Trophoblast cell (in vitro differentiated cells and primary cell): Measurements from ENCODE around the gene FGFR4.

ENCODE experiments used
- DNase-seq, 2 donors: peaks; one replicate each; pipeline ENCODE4 v3.0.0-alpha.2; 2016
- H2AFZ ChIP-seq: 2 replicates; pipeline ENCODE4 v1.6.1; 2013; ENCODE audit warnings: low read length, moderate library complexity, mild to moderate bottlenecking; ENCODE audit not compliant: insufficient read depth, poor library complexity
- H2AK5ac ChIP-seq: 2 replicates; pipeline ENCODE4 v1.6.1; 2013; ENCODE audit warnings: mild to moderate bottlenecking, low read length
- H2BK120ac ChIP-seq: 2 replicates; pipeline ENCODE4 v1.6.1; 2013; ENCODE audit warnings: low read length, mild to moderate bottlenecking, moderate library complexity; ENCODE audit not compliant: insufficient read depth, poor library complexity
- H2BK12ac ChIP-seq: 2 replicates; pipeline ENCODE4 v1.6.1; 2013; ENCODE audit warnings: mild to moderate bottlenecking, low read length, moderate library complexity
- H2BK5ac ChIP-seq: 2 replicates; pipeline ENCODE4 v1.6.1; 2013; ENCODE audit warnings: low read length, low read depth, moderate library complexity, mild to moderate bottlenecking; ENCODE audit not compliant: poor library complexity
- H3K14ac ChIP-seq: 2 replicates; pipeline ENCODE4 v1.6.1; 2013; ENCODE audit warnings: mild to moderate bottlenecking, low read length
- H3K18ac ChIP-seq: 2 replicates; pipeline ENCODE4 v1.6.1; 2013; ENCODE audit warnings: mild to moderate bottlenecking, low read length
- H3K23ac ChIP-seq: 2 replicates; pipeline ENCODE4 v1.6.1; 2013; ENCODE audit warnings: low read length
- H3K27ac ChIP-seq: 2 replicates; pipeline ENCODE4 v1.5.1; 2013; ENCODE audit warnings: low read depth, mild to moderate bottlenecking, inconsistent platforms, low read length, moderate library complexity
- H3K27me3 ChIP-seq: 2 replicates; pipeline ENCODE4 v1.6.1; 2013; ENCODE audit warnings: inconsistent platforms, mild to moderate bottlenecking, low read length, moderate library complexity; ENCODE audit not compliant: insufficient read depth
- H3K36me3 ChIP-seq, 2 experiments: 1 replicate in 1 of 2; 2 replicates in 1 of 2; pipeline ENCODE4 v1.6.1; 2013; ENCODE audit warnings: low read length in 2 of 2, mild to moderate bottlenecking in 2 of 2, moderate library complexity in 1 of 2; ENCODE audit not compliant: insufficient read depth in 2 of 2, control insufficient read depth in 1 of 2
- H3K4ac ChIP-seq: 2 replicates; pipeline ENCODE4 v1.6.1; 2013; ENCODE audit warnings: low read depth, mild to moderate bottlenecking, low read length, moderate library complexity
- H3K4me1 ChIP-seq, 2 experiments: 1 replicate in 1 of 2; 2 replicates in 1 of 2; pipeline ENCODE4 v1.6.1; 2013; ENCODE audit warnings: low read length in 2 of 2, mild to moderate bottlenecking in 2 of 2, moderate library complexity in 1 of 2; ENCODE audit not compliant: insufficient read depth in 2 of 2, control insufficient read depth in 1 of 2
- H3K4me2 ChIP-seq: 2 replicates; pipeline ENCODE4 v1.6.1; 2013; ENCODE audit warnings: inconsistent platforms, mild to moderate bottlenecking, low read length, moderate library complexity
- H3K4me3 ChIP-seq: 2 replicates; pipeline ENCODE4 v1.5.1; 2013; ENCODE audit warnings: mild to moderate bottlenecking, low read depth, low read length, inconsistent platforms
- H3K79me1 ChIP-seq: one replicate; pipeline ENCODE4 v1.6.1; 2013; ENCODE audit warnings: low read length
- H3K79me2 ChIP-seq: 2 replicates; pipeline ENCODE4 v1.6.1; 2013; ENCODE audit warnings: low read length, mild to moderate bottlenecking; ENCODE audit not compliant: control insufficient read depth, insufficient read depth, poor library complexity
- H3K9ac ChIP-seq: 2 replicates; pipeline ENCODE4 v1.6.1; 2013; ENCODE audit warnings: mild to moderate bottlenecking, low read length
- H3K9me3 ChIP-seq: 2 replicates; pipeline ENCODE4 v1.6.1; 2013; ENCODE audit warnings: low read depth, mild to moderate bottlenecking, control low read depth, inconsistent platforms, low read length; ENCODE audit not compliant: insufficient read depth
- H4K12ac ChIP-seq: 2 replicates; pipeline ENCODE4 v1.6.1; 2013; ENCODE audit warnings: low read depth, mild to moderate bottlenecking, low read length, moderate library complexity
- H4K8ac ChIP-seq: 2 replicates; pipeline ENCODE4 v1.6.1; 2013; ENCODE audit warnings: low read depth, mild to moderate bottlenecking, low read length, moderate library complexity
- H4K91ac ChIP-seq: one replicate; pipeline ENCODE4 v1.6.1; 2013; ENCODE audit warnings: low read depth, mild to moderate bottlenecking, low read length, moderate library complexity
- WGBS: extraction: QIAGEN DNeasy Blood & Tissue Kit; methylation state at CpG from one replicate; pipeline ENCODE4 v1.1.7; 2013; ENCODE audit warnings: missing lambda C conversion rate; ENCODE audit not compliant: insufficient read length, insufficient coverage; ENCODE audit errors: extremely low coverage; 5-methylcytosine and 5-hydroxymethylcytosine counted together

FGFR4 gene

GRCh38 chr5:177066224-177066623 lies 20.5 kb upstream of the FGFR4 start:
- no CpG with 5 or more reads among the region's 2 CpGs for WGBS
- peaks cover 16% of the 10 kb centered on the region in 2 experiments for H3K36me3 ChIP-seq
- no peak overlapping the region for H4K8ac ChIP-seq
- H3K4me2 ChIP-seq, result no peak overlapping the region
- no peak overlapping the region for H2AFZ ChIP-seq
- no peak overlapping the region for H3K18ac ChIP-seq
- no peak overlapping the region for H3K27ac ChIP-seq
- no peaks in the 10 kb centered on the region for H3K27me3 ChIP-seq
- peaks cover 0 to 3% of the 10 kb centered on the region in 2 experiments for H3K4me1 ChIP-seq
- H3K23ac ChIP-seq, result no peak overlapping the region
- H3K9me3 ChIP-seq, result peaks cover 4% of the 10 kb centered on the region
- H2BK12ac ChIP-seq, result no peak overlapping the region
- H3K79me1 ChIP-seq, result no peaks in the 10 kb centered on the region
- DNase-seq, result no peak
- no peak overlapping the region for H2BK120ac ChIP-seq
- H2AK5ac ChIP-seq, result no peak overlapping the region
- no peak overlapping the region for H3K4me3 ChIP-seq
- no peak overlapping the region for H4K12ac ChIP-seq
- H4K91ac ChIP-seq, result no peak overlapping the region
- H2BK5ac ChIP-seq, result no peak overlapping the region
- no peak overlapping the region for H3K14ac ChIP-seq
- H3K79me2 ChIP-seq, result no peaks in the 10 kb centered on the region
- H3K4ac ChIP-seq, result no peak overlapping the region
- no peak overlapping the region for H3K9ac ChIP-seq

GRCh38 chr5:177067503-177067902 lies 19.2 kb upstream of the FGFR4 start:
- no peak overlapping the region for H3K14ac ChIP-seq
- H2BK5ac ChIP-seq, result no peak overlapping the region
- H2AFZ ChIP-seq, result no peak overlapping the region
- H3K27me3 ChIP-seq, result no peaks in the 10 kb centered on the region
- peaks cover 4% of the 10 kb centered on the region for H3K9me3 ChIP-seq
- H3K4me1 ChIP-seq, result peaks cover 0 to 6% of the 10 kb centered on the region in 2 experiments
- no peak overlapping the region for H3K18ac ChIP-seq
- no CpG with 5 or more reads among the region's 5 CpGs for WGBS
- no peak overlapping the region for H2BK12ac ChIP-seq
- H3K4ac ChIP-seq, result no peak overlapping the region
- no peak overlapping the region for H2BK120ac ChIP-seq
- H3K9ac ChIP-seq, result no peak overlapping the region
- peaks cover 13 to 16% of the 10 kb centered on the region in 2 experiments for H3K36me3 ChIP-seq
- H3K23ac ChIP-seq, result no peak overlapping the region
- no peak overlapping the region for H3K4me3 ChIP-seq
- H4K12ac ChIP-seq, result no peak overlapping the region
- H4K91ac ChIP-seq, result no peak overlapping the region
- H3K4me2 ChIP-seq, result no peak overlapping the region
- H3K79me2 ChIP-seq, result no peaks in the 10 kb centered on the region
- no peaks in the 10 kb centered on the region for H3K79me1 ChIP-seq
- H2AK5ac ChIP-seq, result no peak overlapping the region
- no peak overlapping the region for H3K27ac ChIP-seq
- DNase-seq, result peak; percentile 70 to 87
- no peak overlapping the region for H4K8ac ChIP-seq

GRCh38 chr5:177070536-177071191 lies 16.1 kb upstream of the FGFR4 start:
- Histone ChIP-seq H3K9ac (no peak overlapping the region), H3K79me2 (no peaks in the 10 kb centered on the region), H4K8ac (no peak overlapping the region), H4K12ac (no peak overlapping the region), H3K79me1 (no peaks in the 10 kb centered on the region), H3K4me1 (peaks cover 0 to 6% of the 10 kb centered on the region in 2 experiments), H3K23ac (no peak overlapping the region), H3K9me3 (no peaks in the 10 kb centered on the region), H2BK120ac (no peak overlapping the region), H3K14ac (no peak overlapping the region), H3K4me2 (no peak overlapping the region), H3K4me3 (no peak overlapping the region), H3K36me3 (peaks cover 0 to 1% of the 10 kb centered on the region in 2 experiments), H2BK5ac (no peak overlapping the region), H3K18ac (no peak overlapping the region), H3K27me3 (no peaks in the 10 kb centered on the region), H2AFZ (no peak overlapping the region), H4K91ac (no peak overlapping the region), H3K27ac (no peak overlapping the region), H3K4ac (no peak overlapping the region), H2BK12ac (no peak overlapping the region), H2AK5ac (no peak overlapping the region)
- no CpG with 5 or more reads among the region's 6 CpGs for WGBS
- no peak for DNase-seq

- DNase-seq, result peak; percentile 87 to 97
- H2BK5ac ChIP-seq, result no peak overlapping the region
- no peaks in the 10 kb centered on the region for H3K36me3 ChIP-seq
- H2BK12ac ChIP-seq, result no peak overlapping the region
- H2AFZ ChIP-seq, result no peak overlapping the region
- no peaks in the 10 kb centered on the region for H3K79me2 ChIP-seq
- H3K18ac ChIP-seq, result no peak overlapping the region
- H2BK120ac ChIP-seq, result no peak overlapping the region
- H3K4ac ChIP-seq, result no peak overlapping the region
- H4K91ac ChIP-seq, result no peak overlapping the region
- H3K4me2 ChIP-seq, result peak overlapping the region; percentile 3
- H3K9me3 ChIP-seq, result no peaks in the 10 kb centered on the region
- no peak overlapping the region for H2AK5ac ChIP-seq
- no peak overlapping the region for H3K9ac ChIP-seq
- no peak overlapping the region for H4K8ac ChIP-seq
- H3K27me3 ChIP-seq, result no peaks in the 10 kb centered on the region
- no peaks in the 10 kb centered on the region for H3K79me1 ChIP-seq
- H3K27ac ChIP-seq, result no peak overlapping the region
- H3K14ac ChIP-seq, result no peak overlapping the region
- WGBS, result no CpG with 5 or more reads among the region's 6 CpGs
- no peak overlapping the region for H3K4me3 ChIP-seq
- no peak overlapping the region for H4K12ac ChIP-seq
- H3K23ac ChIP-seq, result no peak overlapping the region
- peaks cover 3 to 6% of the 10 kb centered on the region in 2 experiments for H3K4me1 ChIP-seq
Observed at GRCh38 chr5:177071666-177072385, 14.9 kb upstream of the FGFR4 start.
